ENCODE measurements around the gene PSMC3. TPM values are rescaled to one million over a fixed set of nuclear protein-coding genes. Genes with fewer than 3 reads are reported as not detected.

Gene PSMC3
- total RNA-seq, 1 experiment from 2014 or later, result 222 TPM

- intact Hi-C loops (cut with micrococcal nuclease; ENCODE audit: unreplicated experiment), result no loop called here
- no peaks in the 10 kb centered on the region for H3F3A ChIP-seq (ENCODE audit: insufficient read depth, low read depth)
- no peaks in the 10 kb centered on the region for H3K9me3 ChIP-seq (ENCODE audit: insufficient read depth, low read depth)
- no peak overlapping the region for H2AFZ ChIP-seq
- no TSS peak for BruUV-seq (replicated peaks)
- POLR2A ChIA-PET (ENCODE audit: unreplicated experiment), result no interaction called here
- no peaks in the 10 kb centered on the region for H3K36me3 ChIP-seq (ENCODE audit: low read depth)
- no peaks in the 10 kb centered on the region for H3K9me2 ChIP-seq (ENCODE audit: insufficient read depth)
- H3K79me2 ChIP-seq (ENCODE audit: low read depth), result no peaks in the 10 kb centered on the region
- no peak overlapping the region for H3K27ac ChIP-seq
- H3K27me3 ChIP-seq (ENCODE audit: insufficient read depth, low read depth), result no peaks in the 10 kb centered on the region
- H3K4me3 ChIP-seq, result no peak overlapping the region
- CTCF ChIA-PET, result no interaction called here
- H4K20me1 ChIP-seq (ENCODE audit: insufficient read depth), result no peaks in the 10 kb centered on the region
- DNase-seq, result no peak
- H3K4me1 ChIP-seq (replicated peaks; ENCODE audit: insufficient read depth), result no peaks in the 10 kb centered on the region
- no peak overlapping the region for H3K4me2 ChIP-seq
- TF ChIP-seq CTCF (conservative IDR thresholded peaks at IDR 0.05), result no peak
- TF ChIP-seq EZH2 (IDR thresholded peaks at IDR 0.05; ENCODE audit: low read depth), result no peak
These were observed 13.8 kb upstream of the PSMC3 start for GRCh38 chr11:47440054-47440476.

- no peaks in the 10 kb centered on the region for H3K9me3 ChIP-seq (ENCODE audit: insufficient read depth, low read depth)
- ChIA-PET POLR2A (ENCODE audit: unreplicated experiment) (no interaction called here), CTCF (interaction anchor here (0.6 to 0.8 kb wide), 2 partner anchors 46 to 52 kb away, joined by 4 to 5 read pairs; no protein-coding TSS in a partner anchor)
- H3K4me2 ChIP-seq, result no peak overlapping the region
- peaks cover 6% of the 10 kb centered on the region; the same call in 1 of the 2 replicates for H3F3A ChIP-seq (ENCODE audit: insufficient read depth, low read depth)
- no peaks in the 10 kb centered on the region for H3K27me3 ChIP-seq (ENCODE audit: insufficient read depth, low read depth)
- H3K9me2 ChIP-seq (ENCODE audit: insufficient read depth), result no peaks in the 10 kb centered on the region
- no peaks in the 10 kb centered on the region for H3K36me3 ChIP-seq (ENCODE audit: low read depth)
- no peak overlapping the region for H3K27ac ChIP-seq
- H2AFZ ChIP-seq, result no peak overlapping the region
- no peaks in the 10 kb centered on the region for H4K20me1 ChIP-seq (ENCODE audit: insufficient read depth)
- intact Hi-C loops (cut with micrococcal nuclease; ENCODE audit: unreplicated experiment), result no loop called here
- H3K4me1 ChIP-seq (replicated peaks; ENCODE audit: insufficient read depth), result no peaks in the 10 kb centered on the region
- TF ChIP-seq EZH2 (IDR thresholded peaks at IDR 0.05; ENCODE audit: low read depth) (no peak), CTCF (conservative IDR thresholded peaks at IDR 0.05) (no peak)
- H3K4me3 ChIP-seq, result no peak overlapping the region
- H3K79me2 ChIP-seq (ENCODE audit: low read depth), result no peaks in the 10 kb centered on the region
- no TSS peak for BruUV-seq (replicated peaks)
- DNase-seq, result no peak
These were observed 12.5 kb upstream of the PSMC3 start for GRCh38 chr11:47438721-47439120.

- no peaks in the 10 kb centered on the region for H3K9me3 ChIP-seq (ENCODE audit: insufficient read depth, low read depth)
- no TSS peak for BruUV-seq (replicated peaks)
- H3F3A ChIP-seq (ENCODE audit: insufficient read depth, low read depth), result peaks cover 6% of the 10 kb centered on the region
- CTCF ChIA-PET, result no interaction called here
- no peaks in the 10 kb centered on the region for H3K27me3 ChIP-seq (ENCODE audit: insufficient read depth, low read depth)
- H3K4me1 ChIP-seq (replicated peaks; ENCODE audit: insufficient read depth), result no peaks in the 10 kb centered on the region
- intact Hi-C loops (cut with micrococcal nuclease; ENCODE audit: unreplicated experiment), result no loop called here
- POLR2A ChIA-PET (ENCODE audit: unreplicated experiment), result no interaction called here
- H3K4me3 ChIP-seq, result no peak overlapping the region
- DNase-seq, result no peak
- TF ChIP-seq EZH2 (IDR thresholded peaks at IDR 0.05; ENCODE audit: low read depth), result no peak
- no peak for TF ChIP-seq CTCF (conservative IDR thresholded peaks at IDR 0.05)
- no peaks in the 10 kb centered on the region for H3K79me2 ChIP-seq (ENCODE audit: low read depth)
- H3K27ac ChIP-seq, result no peak overlapping the region
- no peaks in the 10 kb centered on the region for H4K20me1 ChIP-seq (ENCODE audit: insufficient read depth)
- H2AFZ ChIP-seq, result no peak overlapping the region
- H3K4me2 ChIP-seq, result no peak overlapping the region
- H3K9me2 ChIP-seq (ENCODE audit: insufficient read depth), result no peaks in the 10 kb centered on the region
- H3K36me3 ChIP-seq (ENCODE audit: low read depth), result no peaks in the 10 kb centered on the region
These were observed 11.6 kb upstream of the PSMC3 start for GRCh38 chr11:47437746-47438418.
